ENCODE data around the gene SCG3. TPM values are rescaled to one million over a fixed set of nuclear protein-coding genes. Genes with fewer than 3 reads are reported as not detected.

SCG3 gene
- total RNA-seq, 2 donors from 2014 or later = 2.9 to 6.3 TPM

DNA sequence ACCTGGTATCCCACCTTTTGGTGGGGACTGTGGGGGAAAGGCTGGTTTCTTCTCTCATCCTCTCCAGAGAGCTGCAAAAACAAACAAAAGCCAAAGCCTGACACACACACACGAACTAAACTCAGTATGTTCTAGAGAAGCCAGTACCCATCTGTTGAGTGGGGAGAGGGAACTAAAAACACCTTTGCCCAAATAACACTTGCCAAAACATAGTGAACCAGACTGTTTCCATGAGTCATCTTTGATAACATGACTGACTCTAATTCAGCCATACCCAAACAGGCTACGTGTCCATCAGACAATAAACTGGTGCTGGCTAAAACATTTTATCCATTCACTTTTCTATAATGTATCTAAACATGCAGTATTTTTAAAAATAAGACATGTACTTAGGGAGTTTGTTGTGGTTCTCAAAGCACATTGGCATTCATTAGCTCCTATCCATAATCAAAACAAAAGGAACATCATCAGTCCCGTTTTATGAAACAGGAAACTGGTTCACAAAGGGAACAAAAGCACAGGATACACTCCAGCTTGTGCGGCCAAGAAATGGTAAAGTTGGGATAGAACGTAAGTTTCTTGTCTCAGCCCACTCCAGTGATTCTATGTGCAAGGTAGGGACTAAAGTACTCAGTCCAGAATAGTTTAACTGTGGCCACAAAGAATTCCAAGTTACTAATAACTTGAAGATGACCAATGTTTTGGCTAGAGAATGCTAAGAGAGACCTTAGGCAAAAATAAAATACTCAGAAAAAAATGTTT lies 40.1 kb downstream of the SCG3 start:
- whole genome bisulfite sequencing, 2 donors = 84 to 86% methylated on average over 5 of the region's 5 CpGs
- Histone ChIP-seq H3K4me3 (no peak overlapping the region), H3K27ac (no peak overlapping the region), H3K36me3 (replicated peaks in 1 of 2; ENCODE audit: insufficient read depth in 1 of 2, low read depth in 2 of 2) (no peaks in the 10 kb centered on the region), H3K27me3 (no peaks in the 10 kb centered on the region), H3K9me3 (no peaks in the 10 kb centered on the region), H3K4me1 (peaks cover 5% of the 10 kb centered on the region)
- intact Hi-C loops (cut with DNase I) = no loop called here
- DNase-seq = no peak
- peak; percentile 35 for ATAC-seq
- TF ChIP-seq POLR2A (IDR thresholded peaks at IDR 0.05) = no peak
- TF ChIP-seq, protein P1, sequence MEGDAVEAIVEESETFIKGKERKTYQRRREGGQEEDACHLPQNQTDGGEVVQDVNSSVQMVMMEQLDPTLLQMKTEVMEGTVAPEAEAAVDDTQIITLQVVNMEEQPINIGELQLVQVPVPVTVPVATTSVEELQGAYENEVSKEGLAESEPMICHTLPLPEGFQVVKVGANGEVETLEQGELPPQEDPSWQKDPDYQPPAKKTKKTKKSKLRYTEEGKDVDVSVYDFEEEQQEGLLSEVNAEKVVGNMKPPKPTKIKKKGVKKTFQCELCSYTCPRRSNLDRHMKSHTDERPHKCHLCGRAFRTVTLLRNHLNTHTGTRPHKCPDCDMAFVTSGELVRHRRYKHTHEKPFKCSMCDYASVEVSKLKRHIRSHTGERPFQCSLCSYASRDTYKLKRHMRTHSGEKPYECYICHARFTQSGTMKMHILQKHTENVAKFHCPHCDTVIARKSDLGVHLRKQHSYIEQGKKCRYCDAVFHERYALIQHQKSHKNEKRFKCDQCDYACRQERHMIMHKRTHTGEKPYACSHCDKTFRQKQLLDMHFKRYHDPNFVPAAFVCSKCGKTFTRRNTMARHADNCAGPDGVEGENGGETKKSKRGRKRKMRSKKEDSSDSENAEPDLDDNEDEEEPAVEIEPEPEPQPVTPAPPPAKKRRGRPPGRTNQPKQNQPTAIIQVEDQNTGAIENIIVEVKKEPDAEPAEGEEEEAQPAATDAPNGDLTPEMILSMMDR (IDR thresholded peaks at IDR 0.05) = no peak

DNA sequence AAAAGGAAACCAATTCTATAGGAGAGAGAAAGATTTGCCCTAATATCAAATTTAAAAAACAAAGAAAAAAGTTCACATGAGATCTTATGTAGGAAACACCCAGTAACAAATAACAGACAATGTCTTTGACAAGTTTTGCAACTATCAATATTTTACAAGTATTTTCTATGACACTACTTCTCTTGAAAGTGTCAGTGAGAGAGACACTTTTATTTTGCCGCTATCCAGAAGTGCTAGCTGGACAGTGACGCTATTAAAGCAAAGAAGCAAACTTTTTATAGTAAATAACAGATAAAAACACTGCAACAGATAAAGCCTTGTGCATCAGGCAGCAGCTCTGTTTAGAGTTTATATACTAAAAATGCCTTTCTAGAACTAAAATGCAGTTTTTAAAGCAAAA lies 42.9 kb downstream of the SCG3 start:
- intact Hi-C loops (cut with DNase I) = no loop called here
- H3K4me1 ChIP-seq = peaks cover 13% of the 10 kb centered on the region
- no peak overlapping the region for H3K27ac ChIP-seq
- no peaks in the 10 kb centered on the region for H3K27me3 ChIP-seq
- H3K9me3 ChIP-seq = no peaks in the 10 kb centered on the region
- no peak overlapping the region for H3K4me3 ChIP-seq
- TF ChIP-seq POLR2A (IDR thresholded peaks at IDR 0.05) = no peak
- TF ChIP-seq, protein P1 (IDR thresholded peaks at IDR 0.05) = no peak
- no peak for ATAC-seq
- H3K36me3 ChIP-seq (replicated peaks in 1 of 2; ENCODE audit: insufficient read depth in 1 of 2, low read depth in 2 of 2) = no peaks in the 10 kb centered on the region
- WGBS, 2 donors = 84 to 87% methylated on average over 2 of the region's 2 CpGs
- DNase-seq = no peak

DNA sequence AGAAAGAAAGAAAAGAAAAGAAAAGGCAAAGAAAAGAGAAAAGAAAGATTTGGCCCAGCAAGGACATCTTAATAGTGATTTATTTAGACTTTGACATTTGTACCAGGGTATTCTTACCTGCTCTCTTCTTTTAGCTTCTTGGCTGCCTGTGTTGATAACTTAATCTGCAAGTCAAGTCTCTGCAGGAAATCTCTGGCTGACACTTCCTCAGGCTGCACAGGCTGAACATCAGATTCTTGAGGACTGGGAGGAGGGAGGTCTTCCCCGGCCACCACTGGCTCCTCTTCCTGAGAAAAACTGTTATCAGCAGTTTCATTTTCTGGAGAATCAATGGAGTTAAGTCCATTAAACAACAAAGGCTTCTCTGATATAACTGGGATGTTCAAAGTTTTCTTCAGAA lies 43.4 kb downstream of the SCG3 start:
- no peaks in the 10 kb centered on the region for H3K36me3 ChIP-seq (replicated peaks in 1 of 2; ENCODE audit: insufficient read depth in 1 of 2, low read depth in 2 of 2)

DNA sequence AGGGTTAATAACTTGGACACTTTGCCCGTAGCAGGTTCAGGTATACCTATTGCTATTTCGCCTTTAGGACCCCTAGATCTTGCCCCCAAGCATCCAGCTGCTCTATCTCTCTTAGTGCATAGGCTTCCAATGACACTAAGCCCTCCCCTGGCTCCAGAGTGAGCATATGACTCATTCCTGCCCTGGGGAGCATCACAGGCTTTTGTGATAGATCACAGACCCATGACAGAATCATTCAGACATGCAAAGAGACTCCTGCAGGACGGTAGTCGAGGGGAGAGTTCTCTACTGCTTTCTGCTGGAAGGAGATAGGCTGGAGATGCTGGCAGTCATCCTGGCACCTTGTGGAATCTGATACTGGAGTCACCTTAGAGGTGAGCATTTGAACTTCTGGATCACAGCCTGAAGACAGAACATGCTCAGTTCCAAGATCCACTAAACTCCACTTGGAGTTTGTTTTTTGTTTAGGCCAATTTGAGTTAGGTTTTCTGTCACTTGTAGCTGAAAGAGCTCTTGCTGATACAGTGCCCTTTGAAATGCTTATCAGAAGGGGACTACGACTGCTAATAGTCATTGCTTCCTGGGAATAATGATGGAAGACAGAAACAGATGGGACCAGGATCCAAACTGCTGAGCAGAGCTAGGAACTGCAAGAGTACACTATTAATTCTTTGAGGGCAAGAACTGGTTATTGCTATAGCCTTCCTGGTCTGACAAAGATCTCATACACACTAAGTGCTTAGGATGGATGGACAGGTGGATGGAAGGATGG lies 45.2 kb downstream of the SCG3 start:
- H3K27me3 ChIP-seq = no peaks in the 10 kb centered on the region
- no peak for TF ChIP-seq POLR2A (IDR thresholded peaks at IDR 0.05)
- TF ChIP-seq, protein P1 (IDR thresholded peaks at IDR 0.05) = no peak
- no peaks in the 10 kb centered on the region for H3K36me3 ChIP-seq (replicated peaks in 1 of 2; ENCODE audit: insufficient read depth in 1 of 2, low read depth in 2 of 2)
- peak; percentile 64 for ATAC-seq
- intact Hi-C loops (cut with DNase I) = no loop called here
- peak in 3 of 4 donors; percentile 30 to 47 (median 37) for DNase-seq
- no peak overlapping the region for H3K4me3 ChIP-seq
- peaks cover 23% of the 10 kb centered on the region for H3K4me1 ChIP-seq
- peak overlapping the region in 2 of 4 donors; percentile 2 to 13 for H3K27ac ChIP-seq
- WGBS, 2 donors = 29 to 49% methylated on average over 3 to 5 of the region's 5 CpGs
- no peaks in the 10 kb centered on the region for H3K9me3 ChIP-seq

More for the DNA sequence above, 43.4 kb downstream of the SCG3 start:
- Histone ChIP-seq H3K4me1 (peaks cover 13% of the 10 kb centered on the region), H3K9me3 (no peaks in the 10 kb centered on the region), H3K4me3 (no peak overlapping the region), H3K27me3 (no peaks in the 10 kb centered on the region), H3K27ac (no peak overlapping the region)
- WGBS, 2 donors = 53 to 73% methylated on average over 1 of the region's 1 CpG
- intact Hi-C loops (cut with DNase I) = no loop called here
- TF ChIP-seq POLR2A (IDR thresholded peaks at IDR 0.05) = no peak
- TF ChIP-seq, protein P1 (IDR thresholded peaks at IDR 0.05) = no peak
- no peak for DNase-seq
- ATAC-seq = no peak
